CD4-positive, CD25-positive, alpha-beta regulatory T cell (primary cell): ENCODE measurements around the gene RPTOR. TPM values are rescaled to one million over a fixed set of nuclear protein-coding genes. Genes with fewer than 3 reads are reported as not detected.
A peak's percentile ranks its signal among the peaks of the same experiment; 100 is the strongest.
"Not testable (repeated sequence)": the region's sequence is repeated elsewhere in the genome, so short reads cannot be mapped to it uniquely, and the experiment has no call there.

ENCODE experiments used
- ATAC-seq, 2 donors: fragments of 150-1000 bp; cut with Tn5 transposase; one replicate each; pipeline ENCODE4 v1.10.0; 2021; ENCODE audit warnings: low read depth in 2 of 2, moderate number of reproducible peaks in 2 of 2, moderate library complexity in 1 of 2
- DNase-seq, 3 donors: peaks; one replicate each; pipeline versions ENCODE4 v3.0.0 to v3.0.0-alpha.2; 2012 to 2022; ENCODE audit warnings: mixed read lengths in 1 of 3
- H3K27ac ChIP-seq: one replicate; pipeline ENCODE4 v1.7.0; 2013; ENCODE audit warnings: mild to moderate bottlenecking, low read length; ENCODE audit not compliant: insufficient read depth, poor library complexity, severe bottlenecking
- H3K27me3 ChIP-seq: one replicate; pipeline ENCODE4 v1.7.0; 2013; ENCODE audit warnings: low read length; ENCODE audit not compliant: control insufficient read depth, insufficient read depth
- H3K36me3 ChIP-seq: one replicate; pipeline ENCODE4 v1.7.0; 2013; ENCODE audit warnings: mild to moderate bottlenecking, low read length, moderate library complexity; ENCODE audit not compliant: control insufficient read depth, insufficient read depth
- H3K4me1 ChIP-seq: 2 replicates; pipeline ENCODE4 v1.7.0; 2013; ENCODE audit warnings: mild to moderate bottlenecking, low read length; ENCODE audit not compliant: insufficient read depth, control insufficient read depth, poor library complexity, severe bottlenecking
- H3K4me3 ChIP-seq: one replicate; pipeline ENCODE4 v1.7.0; 2013; ENCODE audit warnings: low read depth, mild to moderate bottlenecking, low read length, moderate library complexity
- H3K9me3 ChIP-seq, 2 experiments: 1 replicate in 1 of 2; 2 replicates in 1 of 2; pipeline ENCODE4 v1.7.0; 2013; ENCODE audit warnings: low read length in 2 of 2, mild to moderate bottlenecking in 1 of 2, moderate library complexity in 1 of 2; ENCODE audit not compliant: control insufficient read depth in 2 of 2
- H3K27ac Mint-ChIP-seq, 3 donors: one replicate each; pipeline ENCODE4 v1.8.0; 2020 to 2022; ENCODE audit warnings: mild to moderate bottlenecking in 3 of 3, mixed read lengths in 3 of 3, moderate library complexity in 2 of 3
- H3K27me3 Mint-ChIP-seq: one replicate; pipeline ENCODE4 v1.8.0; 2022; ENCODE audit warnings: mild to moderate bottlenecking, mixed read lengths
- H3K36me3 Mint-ChIP-seq: one replicate; pipeline ENCODE4 v1.8.0; 2020; ENCODE audit warnings: mixed read lengths
- H3K4me1 Mint-ChIP-seq, 4 donors: one replicate each; pipeline ENCODE4 v1.8.0; 2020 to 2022; ENCODE audit warnings: mixed read lengths in 4 of 4, mild to moderate bottlenecking in 1 of 4
- H3K4me3 Mint-ChIP-seq, 4 donors: one replicate each; pipeline ENCODE4 v1.8.0; 2020 to 2022; ENCODE audit warnings: mild to moderate bottlenecking in 4 of 4, mixed read lengths in 4 of 4, moderate library complexity in 3 of 4
- H3K9me3 Mint-ChIP-seq, 7 donors: one replicate each; pipeline ENCODE4 v1.8.0; 2020 to 2022; ENCODE audit warnings: mixed read lengths in 7 of 7, mild to moderate bottlenecking in 3 of 7, moderate library complexity in 2 of 7
- polyA plus RNA-seq, 4 donors: library from polyadenylated mRNA; unstranded; fragments of 300-500 nt; fragmentation: Illumina TruSeq; gene quantifications; one replicate each; pipeline ENCODE4 v1.2.3, GENCODE V29; 2021
- total RNA-seq: library from RNA; stranded (reverse); gene quantifications from one replicate; pipeline ENCODE4 v1.2.3, GENCODE V29; 2022

RPTOR gene
- total and polyA plus RNA-seq, 5 donors from 2014 or later = 4.7 to 70.1 (median 8.2) TPM

GRCh38 chr17:80527016-80527645 lies 17.5 kb upstream of the RPTOR start:
- no peaks in the 10 kb centered on the region for H3K36me3 ChIP-seq
- H3K4me3 Mint-ChIP-seq = no peak overlapping the region
- H3K36me3 Mint-ChIP-seq = no peaks in the 10 kb centered on the region
- H3K9me3 Mint-ChIP-seq = peaks cover 0 to 1% (median 0%) of the 10 kb centered on the region in 7 donors
- ATAC-seq (no peak), DNase-seq (no peak)
- no peaks in the 10 kb centered on the region for H3K4me1 Mint-ChIP-seq
- no peaks in the 10 kb centered on the region for H3K4me1 ChIP-seq
- no peaks in the 10 kb centered on the region for H3K27me3 ChIP-seq
- no peak overlapping the region for H3K4me3 ChIP-seq
- no peak overlapping the region for H3K27ac Mint-ChIP-seq
- no peak overlapping the region for H3K27ac ChIP-seq
- no peaks in the 10 kb centered on the region for H3K9me3 ChIP-seq
- H3K27me3 Mint-ChIP-seq = peaks cover 30% of the 10 kb centered on the region

GRCh38 chr17:80528536-80528935 lies 16.1 kb upstream of the RPTOR start:
- ATAC-seq (no peak), DNase-seq (no peak)
- Histone ChIP-seq H3K36me3 (no peaks in the 10 kb centered on the region), H3K27ac (no peak overlapping the region), H3K4me3 (no peak overlapping the region), H3K9me3 (no peaks in the 10 kb centered on the region), H3K27me3 (no peaks in the 10 kb centered on the region), H3K4me1 (no peaks in the 10 kb centered on the region)
- peaks cover 27% of the 10 kb centered on the region for H3K27me3 Mint-ChIP-seq
- no peaks in the 10 kb centered on the region for H3K9me3 Mint-ChIP-seq
- H3K36me3 Mint-ChIP-seq = no peaks in the 10 kb centered on the region
- no peak overlapping the region for H3K4me3 Mint-ChIP-seq
- no peaks in the 10 kb centered on the region for H3K4me1 Mint-ChIP-seq
- H3K27ac Mint-ChIP-seq = no peak overlapping the region

GRCh38 chr17:80529104-80529903 lies 15.3 kb upstream of the RPTOR start:
- Mint-ChIP-seq H3K27ac (no peak overlapping the region), H3K4me1 (no peaks in the 10 kb centered on the region), H3K4me3 (no peak overlapping the region), H3K27me3 (peaks cover 28% of the 10 kb centered on the region), H3K36me3 (no peaks in the 10 kb centered on the region), H3K9me3 (no peaks in the 10 kb centered on the region)
- H3K4me1 ChIP-seq = no peaks in the 10 kb centered on the region
- no peak for DNase-seq
- H3K4me3 ChIP-seq = no peak overlapping the region
- no peaks in the 10 kb centered on the region for H3K9me3 ChIP-seq
- H3K27me3 ChIP-seq = no peaks in the 10 kb centered on the region
- H3K36me3 ChIP-seq = no peaks in the 10 kb centered on the region
- H3K27ac ChIP-seq = no peak overlapping the region
- no peak for ATAC-seq

GRCh38 chr17:80529904-80530292 lies 14.7 kb upstream of the RPTOR start:
- DNase-seq = no peak
- Histone ChIP-seq H3K27me3 (no peaks in the 10 kb centered on the region), H3K4me1 (no peaks in the 10 kb centered on the region), H3K9me3 (no peaks in the 10 kb centered on the region), H3K4me3 (no peak overlapping the region), H3K36me3 (no peaks in the 10 kb centered on the region), H3K27ac (no peak overlapping the region)
- Mint-ChIP-seq H3K4me3 (no peak overlapping the region), H3K4me1 (no peaks in the 10 kb centered on the region), H3K9me3 (no peaks in the 10 kb centered on the region), H3K36me3 (no peaks in the 10 kb centered on the region), H3K27me3 (peaks cover 32% of the 10 kb centered on the region), H3K27ac (no peak overlapping the region)
- ATAC-seq = no peak

GRCh38 chr17:80531400-80531799 lies 13.2 kb upstream of the RPTOR start:
- Histone ChIP-seq H3K27me3 (no peaks in the 10 kb centered on the region), H3K4me1 (no peaks in the 10 kb centered on the region), H3K4me3 (no peak overlapping the region), H3K27ac (no peak overlapping the region), H3K36me3 (no peaks in the 10 kb centered on the region), H3K9me3 (no peaks in the 10 kb centered on the region)
- no peak for ATAC-seq
- H3K27ac Mint-ChIP-seq = no peak overlapping the region
- no peak overlapping the region for H3K4me3 Mint-ChIP-seq
- DNase-seq = no peak
- no peaks in the 10 kb centered on the region for H3K36me3 Mint-ChIP-seq
- peaks cover 29% of the 10 kb centered on the region for H3K27me3 Mint-ChIP-seq
- no peaks in the 10 kb centered on the region for H3K9me3 Mint-ChIP-seq
- H3K4me1 Mint-ChIP-seq = no peaks in the 10 kb centered on the region

GRCh38 chr17:80537386-80537785 lies 7.3 kb upstream of the RPTOR start:
- not testable (repeated sequence) for H3K27me3 ChIP-seq, H3K4me3 Mint-ChIP-seq, H3K9me3 Mint-ChIP-seq, H3K4me1 Mint-ChIP-seq, DNase-seq, ATAC-seq, H3K4me3 ChIP-seq, H3K27ac Mint-ChIP-seq, H3K36me3 ChIP-seq, H3K27ac ChIP-seq, H3K36me3 Mint-ChIP-seq, H3K4me1 ChIP-seq, H3K9me3 ChIP-seq
- H3K27me3 Mint-ChIP-seq = peaks cover 26% of the 10 kb centered on the region

GRCh38 chr17:80538484-80538883 lies 6.2 kb upstream of the RPTOR start:
- H3K27ac ChIP-seq = no peak overlapping the region
- H3K4me3 ChIP-seq = no peak overlapping the region
- peaks cover 4% of the 10 kb centered on the region for H3K27me3 ChIP-seq
- Mint-ChIP-seq H3K36me3 (no peaks in the 10 kb centered on the region), H3K4me1 (peaks cover 0 to 6% (median 0%) of the 10 kb centered on the region in 4 donors), H3K27ac (peak overlapping the region in 1 of 3 donors; percentile 63), H3K27me3 (peaks cover 23% of the 10 kb centered on the region), H3K9me3 (no peaks in the 10 kb centered on the region), H3K4me3 (no peak overlapping the region)
- no peaks in the 10 kb centered on the region for H3K36me3 ChIP-seq
- no peaks in the 10 kb centered on the region for H3K9me3 ChIP-seq
- no peaks in the 10 kb centered on the region for H3K4me1 ChIP-seq
- no peak for ATAC-seq
- DNase-seq = no peak
